ENCODE measurements around the gene HTRA3.
"Not testable (repeated sequence)": the region's sequence is repeated elsewhere in the genome, so short reads cannot be mapped to it uniquely, and the experiment has no call there.

The HTRA3 gene

DNA sequence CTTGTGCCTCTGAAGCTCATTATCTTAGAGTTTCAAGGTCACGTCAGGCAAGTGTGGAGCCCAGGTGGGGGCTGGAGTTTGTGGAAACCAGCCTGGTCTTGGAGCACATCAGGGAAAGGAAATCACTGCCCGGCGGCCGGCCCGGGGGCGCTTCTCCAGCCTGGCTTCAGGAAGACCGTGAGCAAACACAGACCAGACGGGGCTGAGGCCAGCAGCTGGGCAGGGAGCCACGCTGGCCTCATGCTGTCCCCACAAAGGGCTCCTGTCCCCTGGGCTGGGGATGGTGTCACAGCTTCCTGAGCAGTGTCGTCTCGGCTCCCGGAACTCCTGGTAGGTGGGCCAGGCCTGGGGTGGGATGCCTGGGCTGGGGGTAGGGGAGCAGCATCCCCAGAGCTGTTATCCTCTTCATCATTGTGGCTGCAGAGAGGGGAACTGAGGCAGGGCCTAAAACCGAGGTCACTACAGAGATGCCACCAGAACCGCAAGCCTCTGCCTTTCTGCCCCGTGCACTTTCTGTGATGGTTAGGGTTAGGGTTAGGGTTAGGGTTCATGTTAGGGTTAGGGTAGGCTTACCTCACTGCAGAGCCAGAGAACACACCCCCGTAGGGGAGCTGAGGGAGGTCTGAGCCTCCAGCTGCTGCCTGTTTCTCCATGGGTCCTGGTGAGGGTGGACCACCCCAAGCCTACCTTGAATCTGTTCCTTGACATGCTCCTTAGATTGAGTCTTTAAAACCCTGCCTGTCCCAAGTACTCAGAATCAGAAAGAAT is 77.5 kb downstream of the HTRA3 start:
- TF ChIP-seq, protein P1, sequence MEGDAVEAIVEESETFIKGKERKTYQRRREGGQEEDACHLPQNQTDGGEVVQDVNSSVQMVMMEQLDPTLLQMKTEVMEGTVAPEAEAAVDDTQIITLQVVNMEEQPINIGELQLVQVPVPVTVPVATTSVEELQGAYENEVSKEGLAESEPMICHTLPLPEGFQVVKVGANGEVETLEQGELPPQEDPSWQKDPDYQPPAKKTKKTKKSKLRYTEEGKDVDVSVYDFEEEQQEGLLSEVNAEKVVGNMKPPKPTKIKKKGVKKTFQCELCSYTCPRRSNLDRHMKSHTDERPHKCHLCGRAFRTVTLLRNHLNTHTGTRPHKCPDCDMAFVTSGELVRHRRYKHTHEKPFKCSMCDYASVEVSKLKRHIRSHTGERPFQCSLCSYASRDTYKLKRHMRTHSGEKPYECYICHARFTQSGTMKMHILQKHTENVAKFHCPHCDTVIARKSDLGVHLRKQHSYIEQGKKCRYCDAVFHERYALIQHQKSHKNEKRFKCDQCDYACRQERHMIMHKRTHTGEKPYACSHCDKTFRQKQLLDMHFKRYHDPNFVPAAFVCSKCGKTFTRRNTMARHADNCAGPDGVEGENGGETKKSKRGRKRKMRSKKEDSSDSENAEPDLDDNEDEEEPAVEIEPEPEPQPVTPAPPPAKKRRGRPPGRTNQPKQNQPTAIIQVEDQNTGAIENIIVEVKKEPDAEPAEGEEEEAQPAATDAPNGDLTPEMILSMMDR (IDR thresholded peaks at IDR 0.05; ENCODE audit: low read depth, low read length, missing control alignments) = no peak
- H3K4me3 ChIP-seq (replicated peaks; ENCODE audit: low read depth, low read length) = no peak overlapping the region
- DNase-seq (ENCODE audit: extremely low read depth, low read depth) = no peak

DNA sequence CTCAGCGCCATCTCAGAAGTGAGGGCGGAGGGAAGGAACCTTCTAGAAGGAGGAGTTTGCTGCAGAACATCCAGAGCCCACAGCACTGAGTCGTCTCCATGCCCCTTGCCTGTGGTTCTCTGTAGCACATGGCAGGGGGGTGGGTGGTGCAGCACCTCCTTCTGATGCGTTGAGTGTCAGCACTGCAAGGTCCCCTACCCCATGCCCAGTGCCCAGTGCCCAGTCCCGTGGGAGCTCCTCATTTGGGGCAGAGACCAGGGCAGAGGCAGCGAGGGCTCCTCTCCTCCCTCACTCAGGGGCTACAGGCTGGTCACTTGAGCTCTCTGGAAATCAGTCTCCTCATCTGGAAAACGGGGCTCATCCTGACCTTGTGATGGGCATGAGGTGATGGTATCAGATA is 78.1 kb downstream of the HTRA3 start:
- H3K4me3 ChIP-seq (replicated peaks; ENCODE audit: low read depth, low read length) = no peak overlapping the region
- DNase-seq (ENCODE audit: extremely low read depth, low read depth) = no peak
- TF ChIP-seq, protein P1 (IDR thresholded peaks at IDR 0.05; ENCODE audit: low read depth, low read length, missing control alignments) = no peak

DNA sequence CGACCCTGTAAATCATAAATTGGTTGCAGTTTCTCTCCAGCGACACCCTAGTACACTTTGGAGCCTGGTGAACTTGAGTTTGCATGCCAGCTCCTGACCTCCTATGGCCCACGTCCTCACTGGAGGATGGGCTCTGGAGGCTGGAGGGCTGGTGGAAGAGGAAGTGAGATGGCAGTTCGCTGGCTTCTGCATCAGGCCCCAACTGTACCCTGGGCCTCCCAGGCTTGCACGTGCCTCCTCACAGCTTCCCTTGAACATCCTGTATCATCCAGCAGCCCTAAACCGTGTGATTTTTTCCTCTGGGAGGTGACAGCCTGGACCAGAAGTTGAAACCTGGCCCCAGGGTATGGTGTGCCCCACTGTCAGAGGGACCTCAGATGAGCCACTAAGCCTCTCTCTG is 78.5 kb downstream of the HTRA3 start:
- DNase-seq (ENCODE audit: extremely low read depth, low read depth) = no peak
- H3K4me3 ChIP-seq (replicated peaks; ENCODE audit: low read depth, low read length) = no peak overlapping the region
- TF ChIP-seq, protein P1 (IDR thresholded peaks at IDR 0.05; ENCODE audit: low read depth, low read length, missing control alignments) = no peak

DNA sequence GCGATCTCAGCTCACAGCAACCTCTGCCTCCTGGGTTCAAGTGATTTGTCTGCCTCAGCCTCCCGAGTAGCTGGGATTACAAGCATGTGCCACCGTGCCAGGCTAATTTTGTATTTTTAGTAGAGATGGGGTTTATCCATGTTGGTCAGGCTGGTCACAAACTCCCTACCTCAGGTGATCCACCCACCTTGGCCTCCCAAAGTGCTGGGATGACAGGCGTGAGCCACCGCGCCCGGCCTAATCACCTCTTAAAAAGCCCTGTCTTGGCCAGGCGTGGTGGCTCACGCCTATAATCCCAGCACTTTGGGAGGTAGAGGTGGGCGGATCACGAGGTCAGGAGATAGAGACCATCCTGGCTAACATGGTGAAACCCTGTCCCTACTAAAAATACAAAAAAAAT is 79.7 kb downstream of the HTRA3 start:
- not testable (repeated sequence) for DNase-seq (ENCODE audit: extremely low read depth, low read depth)

DNA sequence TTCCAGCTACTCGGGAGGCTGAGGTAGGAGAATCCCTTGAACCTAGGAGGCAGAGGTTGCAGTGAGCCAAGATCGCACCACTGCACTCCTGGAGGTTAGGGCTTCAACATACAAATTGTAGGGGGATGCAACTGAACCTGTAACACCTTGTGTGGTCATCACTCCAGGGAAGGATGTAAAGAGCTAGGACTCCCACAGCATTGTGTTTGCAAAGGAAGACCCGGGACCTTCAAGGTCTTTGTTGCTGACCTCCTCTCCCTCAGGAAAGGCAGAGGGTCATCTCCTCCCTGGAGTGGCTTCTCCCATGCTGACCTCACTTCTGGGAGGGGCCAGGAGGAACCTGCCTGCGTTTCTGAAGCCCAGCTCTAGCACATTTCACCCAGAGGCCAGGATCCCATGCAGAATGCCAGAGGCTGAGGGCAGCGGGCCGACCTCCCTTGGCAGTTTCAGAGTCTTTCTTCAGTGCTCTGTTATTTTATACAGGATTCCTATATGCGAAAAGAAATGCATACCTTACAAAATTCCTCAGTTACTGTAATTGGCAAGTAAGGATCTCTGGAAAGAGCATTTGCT is 80.2 kb downstream of the HTRA3 start:
- TF ChIP-seq, protein P1 (IDR thresholded peaks at IDR 0.05; ENCODE audit: low read depth, low read length, missing control alignments) = no peak
- H3K4me3 ChIP-seq (replicated peaks; ENCODE audit: low read depth, low read length) = no peak overlapping the region
- no peak for DNase-seq (ENCODE audit: extremely low read depth, low read depth)

More for the DNA sequence above, 79.7 kb downstream of the HTRA3 start:
- not testable (repeated sequence) for H3K4me3 ChIP-seq (replicated peaks; ENCODE audit: low read depth, low read length)

DNA sequence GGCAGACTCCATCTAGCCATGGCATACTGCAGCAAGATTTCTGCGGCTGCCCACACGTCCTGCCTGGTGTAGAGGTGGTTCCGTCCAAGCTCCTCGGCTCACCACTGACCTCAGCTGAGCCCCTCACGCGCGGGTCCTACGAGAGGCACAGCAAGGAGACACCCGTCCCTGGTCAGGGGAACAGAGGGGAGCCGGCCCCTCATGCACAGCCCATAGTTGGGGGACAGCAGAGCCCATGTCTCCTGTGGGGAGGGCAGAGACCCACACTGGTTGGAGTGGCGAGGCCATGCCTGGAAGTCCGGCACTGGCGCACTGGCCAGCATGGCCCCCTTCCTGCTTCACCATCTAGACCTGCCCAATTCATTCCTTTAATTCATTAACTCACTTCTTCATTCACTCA is 80.8 kb downstream of the HTRA3 start:
- TF ChIP-seq, protein P1 (IDR thresholded peaks at IDR 0.05; ENCODE audit: low read depth, low read length, missing control alignments) = no peak
- DNase-seq (ENCODE audit: extremely low read depth, low read depth) = no peak
- no peak overlapping the region for H3K4me3 ChIP-seq (replicated peaks; ENCODE audit: low read depth, low read length)

DNA sequence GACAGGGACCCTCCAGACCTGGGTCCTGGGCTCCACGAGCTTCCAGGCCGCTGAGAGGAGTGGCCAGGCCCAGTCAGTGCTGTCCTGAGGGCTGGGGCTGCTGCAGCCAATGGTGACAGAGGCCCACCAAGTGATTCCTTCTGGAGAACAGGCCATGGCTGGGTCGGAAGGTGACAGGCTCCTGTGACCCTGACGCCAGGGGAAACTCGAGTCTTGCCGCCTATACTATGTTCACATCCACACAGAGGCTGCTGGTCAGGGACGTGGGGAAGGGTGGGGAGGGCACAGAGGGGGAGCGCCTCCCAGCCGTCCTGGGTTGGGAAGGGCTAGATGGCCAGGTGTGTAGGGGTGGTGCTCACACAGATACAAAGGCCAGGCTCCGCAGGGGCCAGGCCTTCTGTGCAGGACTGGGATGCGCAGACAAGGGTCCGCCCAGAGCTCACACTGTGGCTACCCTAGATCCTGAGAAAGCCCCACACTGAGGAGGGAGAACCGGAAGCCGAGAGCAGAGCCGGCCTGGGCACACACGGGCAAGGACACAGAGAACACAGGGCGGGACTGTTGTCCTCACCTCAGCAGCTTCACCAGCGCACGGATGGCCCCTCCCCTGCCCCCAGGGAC is 81.4 kb downstream of the HTRA3 start:
- H3K4me3 ChIP-seq (replicated peaks; ENCODE audit: low read depth, low read length) = no peak overlapping the region
- TF ChIP-seq, protein P1 (IDR thresholded peaks at IDR 0.05; ENCODE audit: low read depth, low read length, missing control alignments) = no peak
- no peak for DNase-seq (ENCODE audit: extremely low read depth, low read depth)

All from HFF-Myc (cell line).